GM21529 (cell line): ENCODE data around the gene CDK17.
"Not testable (repeated sequence)": the region's sequence is repeated elsewhere in the genome, so short reads cannot be mapped to it uniquely, and the experiment has no call there.

ENCODE experiments used
- ATAC-seq: cut with Tn5 transposase; IDR thresholded peaks from one replicate; pipeline ENCODE4 v1.9.1; 2021; ENCODE audit not compliant: unreplicated experiment

The CDK17 gene

DNA sequence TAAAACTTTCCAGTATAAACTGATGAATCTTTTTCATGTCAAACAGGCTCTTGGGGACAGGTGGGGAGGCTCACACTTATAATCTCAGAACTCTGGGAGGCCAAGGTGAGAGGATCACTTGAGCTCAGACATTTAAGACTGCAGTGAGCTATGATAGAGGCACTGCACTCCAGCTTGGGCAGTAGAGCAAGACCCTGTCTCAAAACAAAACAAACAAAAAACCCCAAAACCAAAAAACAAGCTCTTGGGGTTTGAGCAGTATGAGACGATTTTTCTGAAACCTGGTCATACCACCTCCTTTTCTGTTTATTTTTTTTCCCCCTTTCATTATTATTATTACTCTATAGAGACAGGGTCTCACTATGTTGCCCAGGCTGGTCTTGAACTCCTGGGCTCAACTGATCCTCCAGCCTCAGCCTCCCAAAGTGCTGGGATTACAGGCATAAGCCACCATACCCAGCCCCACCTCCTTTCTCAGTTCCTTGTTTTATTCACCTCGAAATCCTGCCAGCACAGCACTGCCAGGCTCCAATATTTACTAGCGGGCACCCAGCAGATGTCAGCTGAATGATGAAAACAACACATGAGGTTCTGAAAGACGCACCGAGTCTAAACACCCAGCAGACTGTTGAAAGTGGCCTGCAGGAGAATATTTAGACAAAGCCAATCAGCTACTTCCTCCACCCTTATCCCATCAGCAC, 19.5 kb upstream of the CDK17 start:
- ATAC-seq: peak; percentile 54

DNA sequence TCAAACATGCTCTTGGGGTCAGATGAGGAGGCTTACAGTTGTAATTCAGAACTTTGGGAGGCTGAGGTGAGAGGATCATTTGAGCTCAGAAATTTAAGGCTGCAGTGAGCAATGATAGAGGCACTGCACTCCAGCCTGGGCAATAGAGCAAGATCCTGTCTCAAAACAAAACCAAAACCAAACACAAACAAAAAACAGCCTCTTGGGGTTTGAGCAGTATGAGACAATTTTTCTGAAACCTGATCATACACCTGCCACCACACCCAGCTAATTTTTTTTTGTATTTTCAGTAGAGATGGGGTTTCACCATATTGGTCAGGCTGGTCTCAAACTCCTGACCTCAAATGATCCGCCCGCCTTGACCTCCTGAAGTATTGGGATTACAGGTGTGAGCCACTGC, 17.4 kb upstream of the CDK17 start:
- ATAC-seq: peak; percentile 56

DNA sequence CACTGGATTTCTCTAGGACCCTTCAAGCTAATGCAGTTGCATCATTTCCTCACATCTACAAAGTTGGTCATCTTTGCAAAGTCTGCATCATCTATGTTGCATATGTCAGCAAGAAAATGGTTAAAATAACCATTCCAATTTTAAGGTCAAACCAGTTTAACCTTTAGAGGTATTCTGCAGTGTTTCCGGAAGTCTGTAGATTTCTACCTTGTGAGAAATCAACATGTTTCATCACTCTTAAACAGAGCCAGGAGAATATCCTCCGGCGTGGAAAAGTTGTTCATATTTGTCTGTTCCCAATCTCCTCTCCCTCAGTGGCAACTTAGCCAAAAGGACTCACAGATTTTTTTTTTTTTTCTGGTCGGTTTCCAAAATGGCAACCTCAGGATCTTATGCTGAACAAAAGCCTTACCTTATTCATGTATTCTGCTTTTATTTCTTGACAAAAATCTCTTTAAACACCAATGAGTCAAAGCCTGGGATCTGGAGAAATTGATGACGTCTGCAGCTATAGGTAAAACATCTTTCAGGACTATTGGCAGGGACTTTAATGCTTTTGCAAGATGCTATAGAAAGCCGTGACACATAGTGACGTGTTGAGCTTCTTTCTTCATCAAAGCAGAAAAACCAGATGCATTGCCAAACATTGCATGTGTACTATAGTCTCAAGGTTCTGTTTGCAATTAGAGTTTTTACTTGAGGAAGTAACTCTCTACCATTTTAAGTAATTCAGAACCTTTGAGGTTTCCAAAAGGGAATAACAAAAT, 16.0 kb upstream of the CDK17 start:
- no peak for ATAC-seq

DNA sequence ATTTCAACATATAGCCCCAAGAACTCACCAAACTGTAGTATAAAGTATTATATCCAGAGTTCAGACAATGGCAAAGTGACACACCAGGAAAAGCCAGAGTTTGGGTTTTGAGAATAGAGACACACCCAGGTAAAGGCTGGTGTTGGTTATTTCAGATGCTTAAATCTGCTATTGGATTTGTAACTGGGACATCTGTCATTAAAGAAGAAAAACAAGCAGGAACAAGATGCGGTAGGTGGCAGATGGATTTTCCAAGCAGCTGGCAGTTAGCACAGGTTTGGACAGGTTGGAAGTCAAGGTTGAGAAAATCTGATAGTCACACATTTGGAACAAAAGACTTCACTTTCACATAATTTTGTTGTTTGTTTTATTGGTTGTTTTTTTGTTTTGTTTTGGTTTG, 14.4 kb upstream of the CDK17 start:
- ATAC-seq: no peak

DNA sequence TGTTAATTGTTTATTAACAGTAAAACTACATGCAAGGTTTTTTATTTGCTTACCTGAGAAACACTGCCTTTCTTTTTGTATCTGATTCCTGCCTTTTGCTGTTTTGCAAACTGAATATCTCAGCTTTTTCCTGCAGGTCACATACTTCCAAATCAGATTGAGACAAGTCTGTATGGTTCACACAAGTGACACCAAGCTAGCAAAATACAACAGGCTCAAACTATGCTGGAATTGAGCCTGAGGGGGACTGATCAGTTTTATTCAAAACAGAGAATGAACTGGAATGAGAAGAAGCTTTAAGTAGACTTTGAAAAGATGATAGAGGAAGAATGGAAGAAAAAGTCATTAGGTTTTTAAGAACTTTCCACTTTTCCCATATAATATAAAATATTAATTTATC, 12.2 kb upstream of the CDK17 start:
- no peak for ATAC-seq

DNA sequence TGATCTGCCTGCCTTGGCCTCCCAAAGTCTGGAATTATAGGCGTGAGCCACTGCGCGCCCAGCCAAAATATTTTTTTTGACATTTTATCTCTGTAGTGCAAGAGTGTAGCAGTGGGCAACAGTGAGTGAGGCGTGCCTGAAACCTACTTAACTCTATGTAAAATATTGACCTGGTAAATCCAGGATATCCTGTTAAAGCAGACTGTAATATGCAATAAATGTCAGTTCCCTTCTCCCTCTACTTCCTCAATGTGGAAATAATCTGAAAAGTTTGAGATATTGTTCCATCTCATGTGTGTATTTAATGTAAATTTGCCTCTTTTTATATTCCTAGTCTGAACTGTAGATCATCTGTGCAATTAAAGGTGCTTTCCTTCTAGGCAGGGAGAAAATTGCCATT, 9.5 kb upstream of the CDK17 start:
- no peak for ATAC-seq

DNA sequence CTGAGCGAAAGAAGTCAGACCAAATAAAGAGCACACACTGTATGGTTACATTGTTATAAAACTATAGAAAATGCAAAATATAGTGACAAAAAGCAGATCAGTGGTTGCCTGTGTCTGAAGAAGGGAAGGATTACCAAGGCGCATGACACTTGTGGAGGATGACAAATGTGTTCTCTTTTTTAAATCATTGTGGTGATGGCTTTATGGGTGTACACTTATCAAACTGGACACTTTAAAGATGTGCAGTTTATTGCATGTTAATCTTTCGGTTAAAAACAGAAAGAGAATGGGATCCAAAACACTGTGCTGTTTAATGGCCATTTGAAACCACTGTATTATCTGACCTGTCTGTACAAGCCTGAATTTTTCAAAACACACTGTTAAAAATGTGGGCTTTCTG, 8.8 kb upstream of the CDK17 start:
- ATAC-seq: no peak

DNA sequence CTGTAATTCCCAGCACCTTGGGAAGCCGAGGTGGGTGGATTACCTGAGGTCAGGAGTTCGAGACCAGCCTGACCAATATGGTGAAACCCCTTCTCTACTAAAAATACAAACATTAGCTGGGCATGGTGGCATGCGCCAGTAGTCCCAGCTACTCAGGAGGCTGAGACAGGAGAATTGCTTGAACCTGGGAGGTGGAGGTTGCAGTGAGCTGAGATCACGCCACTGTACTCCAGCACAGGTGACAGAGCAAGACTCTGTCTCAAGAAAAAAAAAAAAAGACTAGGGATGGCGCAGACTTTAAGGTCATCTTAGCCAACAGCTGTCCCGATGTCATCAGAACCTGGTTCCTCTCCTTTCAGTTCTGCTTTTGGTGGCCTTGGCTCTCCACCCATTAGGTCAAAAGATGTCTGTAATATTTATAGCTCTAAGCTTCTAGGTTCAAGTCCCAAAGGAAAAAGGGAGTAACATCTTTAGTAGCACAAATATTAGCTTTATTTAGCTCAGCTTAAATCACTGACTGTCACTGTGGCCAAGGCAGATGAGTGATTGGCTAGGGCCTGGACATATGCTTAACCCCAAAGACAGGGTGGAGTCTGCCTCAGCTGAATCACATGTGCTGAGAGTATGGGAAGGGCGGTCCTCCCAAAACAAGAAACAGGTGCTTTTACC, 7.3 kb upstream of the CDK17 start:
- peak; percentile 94 for ATAC-seq

DNA sequence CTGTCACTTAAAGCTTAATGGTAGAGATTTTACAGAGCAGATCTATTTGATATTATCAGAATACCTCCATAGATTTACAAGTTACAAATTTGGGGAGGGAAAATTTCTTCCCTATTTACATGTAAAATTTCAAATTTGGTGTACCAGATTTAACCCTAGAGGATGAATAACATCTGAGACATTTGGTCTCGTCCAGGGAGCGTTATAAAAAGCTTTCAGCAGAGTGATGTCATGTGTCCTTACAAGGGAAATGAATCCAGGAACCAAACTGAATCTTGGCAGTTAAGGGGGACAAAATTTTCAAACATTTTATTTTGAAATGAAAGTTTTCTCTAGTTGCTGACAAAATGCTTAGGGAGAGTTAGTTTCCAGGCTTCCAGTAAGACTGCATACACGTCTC, 4.5 kb upstream of the CDK17 start:
- ATAC-seq: no peak

DNA sequence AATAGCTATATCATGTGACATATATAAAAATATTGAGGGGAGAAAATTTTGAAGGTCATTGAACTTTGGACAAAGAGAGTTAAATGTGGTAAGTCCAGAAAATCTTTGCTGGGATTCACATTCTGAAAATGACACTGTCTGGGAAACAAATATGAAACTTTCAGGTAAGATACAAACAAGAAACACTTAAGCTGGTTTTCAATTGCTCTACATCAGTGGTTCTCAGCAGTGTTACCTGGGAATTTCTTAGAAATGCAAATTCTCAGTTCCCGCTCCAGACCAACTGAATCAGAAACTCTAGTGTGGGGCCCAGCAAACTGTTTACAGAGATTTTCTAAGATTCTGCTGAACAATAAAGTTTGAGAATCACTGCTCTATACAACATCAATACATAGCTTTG, 3.6 kb upstream of the CDK17 start:
- no peak for ATAC-seq

DNA sequence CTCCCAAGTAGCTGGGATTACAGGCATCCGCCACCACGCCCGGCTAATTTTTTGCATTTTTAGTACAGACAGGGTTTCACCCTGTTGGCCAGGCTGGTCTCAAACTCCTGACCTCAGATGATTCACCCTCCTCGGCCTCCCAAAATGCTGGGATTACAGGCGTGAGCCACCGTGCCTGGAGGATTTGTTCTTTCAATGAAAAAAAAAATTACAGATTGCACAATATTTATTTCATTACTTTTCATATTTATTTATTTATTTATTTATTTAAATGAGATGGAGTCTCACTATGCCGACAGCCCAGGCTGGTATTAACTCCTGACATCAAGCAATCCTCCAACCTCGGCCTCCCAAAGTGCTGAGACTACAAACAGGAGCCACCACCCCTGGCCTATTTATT, 2.3 kb upstream of the CDK17 start:
- ATAC-seq: not testable (repeated sequence)

DNA sequence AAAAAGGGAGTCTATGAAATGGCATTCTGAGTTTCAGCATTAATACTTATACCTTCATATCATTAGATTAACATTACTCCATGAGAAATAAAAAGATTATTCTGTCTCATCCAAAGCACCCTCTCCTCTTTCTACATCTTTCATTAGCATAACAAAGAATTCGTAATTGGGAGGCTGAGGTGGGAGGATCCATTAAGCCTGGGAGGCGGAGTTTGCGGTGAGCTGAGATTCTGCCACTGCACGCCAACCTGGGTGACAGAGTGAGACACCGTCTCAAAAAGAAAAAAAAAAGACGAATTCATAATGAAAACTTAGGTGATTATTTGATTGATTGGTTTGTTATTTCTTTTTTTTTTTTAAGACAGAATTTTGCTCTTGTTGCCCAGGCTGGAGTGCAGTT, 1.8 kb upstream of the CDK17 start:
- no peak for ATAC-seq

DNA sequence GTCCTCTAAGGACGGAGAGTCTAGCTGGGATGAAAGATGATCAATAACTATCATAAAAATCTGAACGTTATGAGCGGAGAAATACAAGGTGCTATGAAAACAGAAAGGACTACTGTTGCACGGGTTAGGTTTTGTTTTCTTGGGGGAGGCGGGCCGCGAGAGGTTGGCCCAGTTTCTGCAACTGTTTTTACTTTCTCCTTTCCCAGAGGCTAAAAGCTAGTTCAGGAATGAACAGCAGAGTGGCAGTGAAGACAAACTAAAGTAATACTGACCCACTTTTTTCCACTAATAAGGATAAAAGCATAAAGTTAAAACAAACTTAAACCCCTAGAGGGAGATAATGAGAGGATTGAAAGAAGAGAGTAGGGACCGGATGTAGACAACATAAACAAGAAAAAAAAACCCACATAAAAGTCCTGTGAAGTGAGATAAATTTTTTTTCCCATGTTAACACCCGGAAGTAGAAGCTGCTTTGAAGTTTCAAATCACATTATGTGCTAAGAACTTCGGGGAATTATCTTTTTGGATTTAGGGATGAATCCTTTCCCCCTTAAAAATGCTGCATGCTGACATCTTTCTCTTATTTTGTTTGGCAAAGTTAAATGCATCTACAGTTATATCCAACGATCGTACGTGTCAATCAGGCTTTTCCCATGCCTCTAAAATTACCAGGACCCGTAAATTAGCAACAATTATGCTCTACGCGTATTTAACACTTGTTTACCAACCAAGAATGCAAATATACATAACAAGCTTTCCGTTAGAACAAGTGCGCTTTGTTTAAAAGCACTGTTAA, 1.0 kb upstream of the CDK17 start:
- peak; percentile 30 for ATAC-seq

DNA sequence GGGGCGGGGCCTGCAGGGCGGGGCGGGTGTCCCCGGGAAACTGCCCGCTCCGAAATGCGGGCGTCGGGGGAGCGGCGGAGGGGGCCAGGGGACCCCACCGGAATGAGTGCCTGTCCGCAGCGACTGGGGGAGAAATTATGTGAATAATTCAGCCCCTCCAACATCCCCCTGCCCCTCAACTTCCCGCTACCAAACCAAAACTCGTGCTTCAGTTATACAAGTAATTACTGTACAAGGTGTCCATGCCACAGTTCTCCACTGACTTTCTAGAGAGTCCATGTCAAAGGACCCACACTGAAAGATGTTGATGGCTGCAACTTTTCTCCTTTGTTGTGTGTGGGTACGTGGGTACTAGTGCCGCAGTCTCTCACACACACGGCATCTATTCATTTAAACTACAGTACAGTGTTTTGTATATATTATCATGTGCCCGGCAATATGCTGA, 414 bp upstream of the CDK17 start:
- peak; percentile 5 for ATAC-seq

DNA sequence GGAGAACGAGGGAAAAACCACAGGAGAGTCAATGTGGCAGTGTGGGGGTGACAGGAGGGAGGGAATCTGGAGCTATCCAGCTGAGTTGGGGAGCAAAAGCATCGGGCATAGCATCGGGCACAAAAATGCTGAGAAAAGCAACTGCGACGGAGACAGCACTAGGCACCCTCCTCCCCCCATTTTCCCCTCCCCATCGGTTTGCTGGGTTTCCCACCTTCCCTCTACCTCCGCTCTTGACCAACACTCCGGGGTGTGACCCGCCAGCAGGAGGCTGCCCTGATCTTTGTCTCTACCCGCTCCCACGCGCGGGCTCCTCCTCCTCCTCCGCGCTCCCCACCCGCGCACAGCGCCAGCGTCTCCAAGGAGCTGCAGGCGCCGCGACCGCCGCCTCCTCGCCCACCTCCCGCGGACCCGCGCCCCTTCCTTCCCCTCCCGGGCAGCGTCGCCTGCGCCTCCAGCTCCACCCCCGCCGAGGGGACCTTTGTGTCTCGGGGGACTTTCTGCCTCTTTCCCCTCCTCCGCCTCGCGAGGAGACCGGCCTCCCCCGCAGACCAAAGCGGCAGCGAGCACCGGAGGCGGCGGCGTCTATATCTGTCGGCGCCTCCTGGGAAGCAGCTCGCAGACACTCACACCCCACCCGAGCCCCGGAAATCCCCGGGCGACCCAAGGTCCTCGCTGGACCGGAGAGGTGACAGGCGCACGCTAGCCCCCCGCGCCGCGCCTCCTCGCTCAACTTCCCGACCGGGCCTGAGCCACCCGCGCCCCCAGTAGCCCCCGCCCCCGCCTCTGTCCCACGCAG, 920 bp downstream of the CDK17 start:
- ATAC-seq: peak; percentile 32

DNA sequence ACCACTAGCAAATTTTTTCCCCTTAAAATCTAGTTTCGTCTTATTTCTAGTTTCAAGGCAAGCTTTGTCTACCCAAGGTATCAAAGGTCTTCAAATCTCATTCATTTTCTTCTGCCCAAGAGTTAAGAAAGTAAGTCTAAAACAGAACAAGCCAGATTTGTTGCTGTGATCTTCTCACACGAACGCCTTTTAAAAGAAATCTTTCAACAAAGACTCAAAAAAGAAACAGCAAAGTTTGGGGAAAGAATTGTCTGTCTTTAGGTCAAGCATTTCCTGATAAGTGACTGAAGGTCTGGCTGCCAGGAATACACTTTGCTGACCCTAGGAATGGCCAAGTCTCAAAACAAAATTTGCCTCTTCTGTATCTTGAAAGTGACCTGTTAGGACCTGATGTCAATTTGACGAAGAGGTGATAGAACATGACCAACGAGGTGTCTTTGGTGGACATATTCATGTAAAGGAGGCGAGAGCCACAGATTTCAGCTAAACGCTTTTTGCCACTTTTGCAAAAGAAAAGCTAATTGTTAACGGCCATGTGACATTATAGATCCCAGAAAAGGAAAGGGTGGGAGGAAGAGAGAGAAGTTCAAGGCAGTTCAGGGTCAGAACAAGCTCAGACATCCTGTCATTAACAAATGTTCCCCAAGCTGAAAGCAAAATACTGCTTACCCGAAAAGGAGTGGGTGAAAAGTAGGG, 1.7 kb downstream of the CDK17 start:
- no peak for ATAC-seq

DNA sequence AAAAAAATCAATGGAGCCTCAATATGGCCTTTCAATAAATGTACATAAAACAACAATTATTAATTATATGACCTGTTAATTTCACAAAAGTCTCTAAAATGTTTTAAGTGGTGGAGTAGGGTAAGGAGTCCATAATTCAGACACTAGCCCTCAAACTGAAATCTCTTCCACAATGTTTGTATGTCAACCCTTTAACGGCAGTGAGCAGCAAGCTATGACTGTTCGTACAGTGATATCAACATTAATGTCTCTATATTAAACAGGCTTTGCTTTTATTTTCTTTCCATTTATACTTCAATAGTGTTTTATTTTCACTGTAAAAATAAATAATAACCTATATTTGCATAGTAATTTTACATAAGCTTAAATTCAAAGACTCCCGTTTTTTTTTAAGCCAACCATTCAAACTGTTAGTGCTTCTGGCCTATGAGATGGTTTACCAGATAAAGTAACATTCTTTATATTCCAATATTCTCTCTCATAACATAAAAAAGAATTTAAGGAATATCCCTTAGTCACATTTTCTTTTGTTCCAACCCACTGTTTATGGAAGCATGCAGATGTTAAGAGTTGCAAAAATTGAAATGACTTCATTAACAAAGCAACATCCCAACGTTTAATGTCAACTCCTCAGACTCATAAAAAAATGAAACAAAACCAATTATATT, 2.3 kb downstream of the CDK17 start:
- ATAC-seq: no peak

DNA sequence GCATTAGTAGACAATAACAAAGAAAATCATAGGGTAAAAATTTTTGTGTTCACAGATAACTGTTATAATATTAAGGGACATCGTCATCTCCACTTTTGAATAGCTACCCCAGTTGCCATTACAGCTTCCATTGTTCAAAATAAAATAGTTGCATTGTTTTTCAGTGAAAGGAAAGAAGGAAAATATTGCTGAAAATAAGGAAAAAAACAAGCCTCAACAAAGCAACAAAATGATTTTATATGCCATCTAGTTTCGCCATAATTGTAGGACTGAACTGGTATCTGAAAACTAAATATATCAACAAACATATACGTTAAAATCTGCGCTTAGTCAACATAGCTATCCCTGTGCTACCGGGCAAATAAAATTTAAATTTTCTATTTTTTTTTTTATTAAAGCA, 3.3 kb downstream of the CDK17 start:
- no peak for ATAC-seq

DNA sequence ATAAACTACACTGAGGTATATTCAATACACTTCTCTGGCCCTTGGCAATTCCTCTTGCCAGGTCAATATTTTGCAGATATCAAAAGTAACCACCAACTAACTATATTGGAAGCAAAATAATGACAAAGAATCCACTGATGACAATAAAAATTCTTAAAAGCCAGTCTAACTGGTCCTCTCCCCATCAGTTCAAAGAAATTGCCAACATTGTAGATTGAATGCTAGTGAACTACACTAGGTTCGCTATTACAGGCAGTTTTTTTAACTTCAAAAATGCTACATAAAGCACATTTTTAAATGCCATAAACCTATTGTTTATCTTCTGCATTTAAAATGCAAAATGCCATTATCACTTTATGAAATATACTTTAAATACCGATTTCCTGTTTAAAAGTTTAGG, 4.0 kb downstream of the CDK17 start:
- no peak for ATAC-seq
